ENCODE measurements around the gene PHF12. TPM values are rescaled to one million over a fixed set of nuclear protein-coding genes. Genes with fewer than 3 reads are reported as not detected.
"Not testable (repeated sequence)": the region's sequence is repeated elsewhere in the genome, so short reads cannot be mapped to it uniquely, and the experiment has no call there.

PHF12 gene
- polyA plus RNA-seq, 1 donor: 33.5 TPM

GRCh38 chr17:28929787-28930186, 21.5 kb downstream of the PHF12 start:
- no peak for DNase-seq

- no peak for DNase-seq
Observed at GRCh38 chr17:28928061-28928460, 23.3 kb downstream of the PHF12 start.

- DNase-seq: no peak
Observed at GRCh38 chr17:28926786-28927185, 24.5 kb downstream of the PHF12 start.

- DNase-seq: no peak
Observed at GRCh38 chr17:28926366-28926765, 25.0 kb downstream of the PHF12 start.

- no peak for DNase-seq
Observed at GRCh38 chr17:28925912-28926365, 25.4 kb downstream of the PHF12 start.

GRCh38 chr17:28920201-28920600, 31.1 kb downstream of the PHF12 start:
- no peak for DNase-seq

GRCh38 chr17:28918295-28918694, 33.0 kb downstream of the PHF12 start:
- no peak for DNase-seq

GRCh38 chr17:28917465-28917864, 33.9 kb downstream of the PHF12 start:
- DNase-seq: no peak

- DNase-seq: no peak
Observed at GRCh38 chr17:28917029-28917428, 34.3 kb downstream of the PHF12 start.

GRCh38 chr17:28916302-28916934, 34.9 kb downstream of the PHF12 start:
- DNase-seq: no peak

- DNase-seq: no peak
Observed at GRCh38 chr17:28912938-28913333, 38.4 kb downstream of the PHF12 start.

- DNase-seq: no peak
Observed at GRCh38 chr17:28912281-28912937, 38.9 kb downstream of the PHF12 start.

- DNase-seq: no peak
Observed at GRCh38 chr17:28911411-28912045, 39.8 kb downstream of the PHF12 start.

GRCh38 chr17:28910534-28910933, 40.8 kb downstream of the PHF12 start:
- DNase-seq: no peak

GRCh38 chr17:28908640-28909167, 42.6 kb downstream of the PHF12 start:
- DNase-seq: peak; percentile 56

- DNase-seq: no peak
Observed at GRCh38 chr17:28907709-28908475, 43.4 kb downstream of the PHF12 start.

GRCh38 chr17:28906706-28907438, 44.4 kb downstream of the PHF12 start:
- DNase-seq: no peak

- no peak for DNase-seq
Observed at GRCh38 chr17:28906276-28906675, 45.0 kb downstream of the PHF12 start.

- no peak for DNase-seq
Observed at GRCh38 chr17:28904800-28905199, 46.5 kb downstream of the PHF12 start.

GRCh38 chr17:28903546-28903841, 47.8 kb downstream of the PHF12 start:
- DNase-seq: not testable (repeated sequence)

GRCh38 chr17:28902819-28903545, 48.3 kb downstream of the PHF12 start, which contains the start of gene DHRS13:
DHRS13 (minus strand) TSS chr17:28903079; CDS start chr17:28902944, 135 bp downstream.
- DNase-seq: peak; percentile 87
